Lower leg skin (tissue), 3 donors: ENCODE measurements around the gene IL15RA.

Source experiments
- CTCF ChIP-seq, 3 donors: fragments of 450-650 bp; IDR thresholded peaks; one replicate each; pipeline ENCODE4 v1.5.1; 2016; ENCODE audit warnings: antibody characterized with exemption in 3 of 3, mild to moderate bottlenecking in 3 of 3, moderate library complexity in 2 of 3
- POLR2A ChIP-seq, 2 donors: fragments of 450-650 bp; IDR thresholded peaks; one replicate each; pipeline ENCODE4 v1.6.1; 2016 to 2017; ENCODE audit warnings: antibody characterized with exemption in 2 of 2, mild to moderate bottlenecking in 1 of 2, moderate library complexity in 1 of 2

DNA sequence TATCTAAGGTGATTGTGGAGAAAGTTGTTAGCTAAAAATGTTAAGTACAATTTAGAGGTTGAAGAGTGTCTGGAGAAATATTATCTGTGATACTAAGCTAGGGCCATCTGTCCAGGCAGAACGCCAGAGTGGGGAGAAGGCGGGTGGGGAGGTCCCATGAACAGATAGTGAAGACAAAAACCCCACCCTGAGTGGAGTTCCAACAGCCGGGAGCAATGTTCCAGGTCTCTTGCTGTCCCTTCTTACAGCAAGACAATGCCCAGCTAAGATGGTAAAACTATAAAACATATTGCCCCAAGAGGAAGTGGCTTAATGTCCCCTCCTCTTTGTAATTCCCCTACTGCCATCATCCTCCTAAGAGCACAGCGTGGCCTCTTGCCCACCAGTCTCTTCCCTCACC lies 10.4 kb upstream of the IL15RA start:
- TF ChIP-seq CTCF (IDR thresholded peaks at IDR 0.05) (no peak), POLR2A (IDR thresholded peaks at IDR 0.05) (no peak)
